NCI-H526 treated with DMSO at 0.1 percent for 48 hours (cell line): ENCODE data around the gene TMEM213.

ENCODE experiments used
- DNase-seq: peaks from one replicate; lab custom pipeline; 2025; lab: John Stamatoyannopoulos, UW

TMEM213 gene

DNA sequence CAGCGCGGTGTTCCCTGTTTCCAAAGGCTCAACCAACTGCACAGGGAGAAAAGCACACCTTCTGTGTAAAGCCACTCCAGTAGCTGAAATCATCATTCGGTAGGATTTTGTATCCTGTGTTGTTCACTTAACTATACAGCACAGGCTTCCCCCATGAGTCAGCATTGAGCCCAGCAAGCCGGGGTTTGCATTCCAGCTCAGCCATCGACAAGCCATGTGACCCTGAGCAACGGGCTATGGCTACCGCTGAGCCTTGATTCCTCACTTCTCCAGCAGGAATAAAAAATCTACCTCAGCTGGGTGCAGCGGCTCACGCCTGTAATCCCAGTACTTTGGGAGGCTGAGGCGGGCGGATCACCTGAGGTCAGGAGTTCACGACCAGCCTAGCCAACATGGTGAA lies 44.3 kb downstream of the TMEM213 start:
- no peak for DNase-seq

DNA sequence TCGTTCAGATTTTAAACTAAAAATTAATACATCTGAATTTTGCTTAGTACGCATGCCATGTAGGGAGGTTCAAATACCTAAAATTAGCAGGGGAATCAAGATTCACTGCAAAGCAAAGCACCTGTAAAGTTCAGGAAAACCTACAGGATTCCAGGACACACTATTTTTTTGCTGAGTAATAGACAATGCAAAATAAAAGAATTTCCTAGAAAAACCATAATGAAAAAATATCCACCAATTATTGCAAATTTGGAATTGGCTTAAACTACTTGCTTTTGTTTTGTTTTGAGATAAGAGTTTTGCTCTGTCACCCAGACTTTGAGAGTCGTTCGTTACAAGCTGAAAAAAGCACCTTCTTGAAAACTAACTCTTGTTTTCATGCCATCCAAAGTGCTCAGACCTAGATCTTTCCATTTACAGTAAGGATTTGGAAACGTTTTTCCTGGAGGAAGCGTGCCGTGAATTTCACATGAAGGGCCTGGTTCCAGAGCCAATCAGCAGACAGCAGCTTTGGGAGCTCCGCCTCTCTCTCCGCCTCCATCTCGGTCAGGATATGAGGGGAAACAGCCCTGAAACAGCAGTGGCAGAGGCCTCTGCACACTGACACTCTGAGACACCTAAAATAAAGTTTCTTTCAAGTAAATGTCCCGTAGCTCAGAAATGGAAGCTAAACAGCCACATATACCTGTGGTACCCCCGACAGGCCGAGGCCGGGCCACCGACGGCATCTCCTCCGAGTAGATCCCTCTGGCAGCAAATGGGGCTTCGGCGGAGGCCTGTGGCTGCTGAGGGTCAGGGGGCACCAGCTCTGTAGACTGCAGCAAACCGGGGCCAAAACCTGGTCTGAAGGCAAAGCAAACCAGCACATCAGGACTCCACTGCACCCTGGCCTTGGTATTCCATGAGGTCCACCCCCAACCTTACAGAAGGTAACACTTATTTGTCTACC lies 46.1 kb downstream of the TMEM213 start:
- no peak for DNase-seq

DNA sequence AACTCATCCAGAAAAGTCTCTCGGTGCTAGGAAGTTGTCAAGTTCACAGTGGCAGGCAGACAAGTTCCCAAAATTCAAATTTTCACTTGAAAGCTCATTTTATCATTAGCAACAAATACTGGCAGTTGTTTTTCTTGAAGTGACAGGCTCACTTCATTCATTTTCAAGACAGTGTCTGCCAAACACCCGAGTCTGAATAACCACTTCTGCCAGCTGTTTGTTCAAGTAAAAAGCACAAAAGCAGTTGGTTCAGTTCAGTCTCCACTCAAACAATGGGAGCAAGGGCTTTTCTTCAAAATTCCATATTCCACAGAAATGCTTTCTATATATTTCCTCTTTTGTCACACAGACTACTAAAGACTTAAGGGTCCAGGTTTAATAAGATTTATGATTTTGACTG lies 47.9 kb downstream of the TMEM213 start:
- no peak for DNase-seq

DNA sequence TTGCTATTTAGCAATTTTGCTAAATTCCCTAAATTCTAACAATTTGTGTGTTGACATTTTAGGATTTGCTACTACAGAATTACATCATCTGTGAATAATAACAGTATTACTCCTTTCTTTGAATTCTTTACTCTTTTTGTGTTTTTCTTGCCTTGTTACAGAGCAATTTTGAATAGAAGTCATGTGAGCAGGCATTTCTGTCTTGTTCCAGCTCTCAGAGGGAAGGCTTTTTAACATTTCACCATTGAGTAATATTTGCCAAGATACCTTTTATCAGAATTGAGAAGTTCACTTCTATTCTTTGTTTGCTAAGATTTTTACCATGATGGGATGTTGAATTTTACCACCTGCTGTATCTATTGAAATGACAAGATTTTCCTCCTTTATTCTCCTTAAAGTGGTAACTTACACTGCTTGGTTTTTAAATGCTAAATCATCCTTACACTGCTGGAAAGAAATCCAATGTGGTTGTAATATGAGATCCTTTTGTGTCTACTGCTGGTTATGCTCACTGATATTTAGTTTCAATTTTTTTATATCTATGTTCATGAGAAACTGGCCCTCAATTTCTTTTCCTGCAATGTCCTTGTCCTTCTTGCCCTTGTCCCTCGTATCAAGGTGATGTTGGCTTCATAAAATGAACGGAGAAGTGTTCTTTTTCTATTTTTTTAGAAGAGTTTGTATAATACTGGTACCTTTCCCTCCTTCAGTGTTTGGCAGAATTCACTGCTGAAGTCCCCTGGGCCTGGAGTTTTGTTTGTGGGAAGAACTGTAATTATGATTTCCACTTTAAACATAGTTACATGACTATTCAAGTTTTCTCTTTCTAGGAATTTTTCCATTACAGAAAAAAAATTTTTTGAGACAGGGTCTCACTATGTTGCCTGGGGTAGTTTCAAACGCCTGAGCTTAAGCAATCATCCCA lies 50.5 kb downstream of the TMEM213 start:
- DNase-seq, result no peak

DNA sequence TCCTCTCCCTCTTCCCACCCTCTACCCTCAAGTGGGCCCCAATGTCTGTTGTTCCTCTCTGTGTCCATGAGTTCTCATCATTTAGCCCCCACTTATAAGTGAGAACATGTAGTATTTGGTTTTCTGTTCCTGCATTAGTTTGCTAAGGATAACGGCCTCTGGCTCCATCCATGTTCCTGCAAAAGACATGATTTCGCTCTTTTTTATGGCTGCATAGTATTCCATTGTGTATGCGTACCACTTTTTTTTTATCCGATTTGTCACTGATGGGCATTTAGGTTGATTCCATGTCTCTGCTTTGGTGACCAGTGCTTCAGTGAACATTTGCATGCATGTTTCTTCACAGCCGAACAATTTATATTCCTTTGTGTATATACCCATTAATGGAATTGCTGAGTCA lies 51.9 kb downstream of the TMEM213 start:
- no peak for DNase-seq

DNA sequence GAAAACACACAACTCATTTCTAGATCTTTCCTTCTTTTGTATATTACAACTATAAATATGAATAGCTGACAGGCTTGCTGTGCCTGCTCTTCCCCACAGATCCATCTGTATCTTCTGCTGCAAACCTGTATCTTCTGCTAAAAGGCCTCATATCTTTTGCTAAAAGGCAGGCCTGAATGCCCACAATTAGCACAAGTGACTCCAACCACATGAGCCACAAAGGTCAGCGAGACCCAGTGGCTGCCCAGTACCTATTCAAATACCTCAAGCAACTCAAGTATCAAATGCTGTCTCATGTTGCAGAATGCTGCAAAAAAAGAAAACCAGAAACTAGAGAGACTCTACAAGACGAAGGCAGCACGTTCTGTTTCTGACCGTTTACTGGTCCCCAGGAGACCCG lies 54.7 kb downstream of the TMEM213 start:
- DNase-seq, result no peak

DNA sequence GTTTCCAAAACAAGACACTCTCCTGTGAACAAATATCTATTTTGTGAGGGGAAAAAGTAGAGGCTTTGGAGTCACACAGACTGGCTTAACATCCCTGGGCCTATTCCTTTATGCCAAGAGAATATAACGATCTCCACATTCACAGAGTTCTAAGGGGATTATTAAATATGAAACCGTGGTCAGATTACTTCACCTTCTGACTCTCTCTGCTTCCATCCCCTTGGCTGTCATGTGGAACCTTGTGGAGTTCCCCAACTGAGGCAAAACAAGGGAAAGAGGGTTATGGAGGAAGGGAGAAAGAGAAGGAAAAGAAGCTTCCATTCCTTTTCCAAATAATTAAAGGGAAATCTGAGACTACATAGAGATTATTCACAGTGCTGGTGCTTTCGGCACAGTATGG lies 55.7 kb downstream of the TMEM213 start:
- DNase-seq, result no peak

DNA sequence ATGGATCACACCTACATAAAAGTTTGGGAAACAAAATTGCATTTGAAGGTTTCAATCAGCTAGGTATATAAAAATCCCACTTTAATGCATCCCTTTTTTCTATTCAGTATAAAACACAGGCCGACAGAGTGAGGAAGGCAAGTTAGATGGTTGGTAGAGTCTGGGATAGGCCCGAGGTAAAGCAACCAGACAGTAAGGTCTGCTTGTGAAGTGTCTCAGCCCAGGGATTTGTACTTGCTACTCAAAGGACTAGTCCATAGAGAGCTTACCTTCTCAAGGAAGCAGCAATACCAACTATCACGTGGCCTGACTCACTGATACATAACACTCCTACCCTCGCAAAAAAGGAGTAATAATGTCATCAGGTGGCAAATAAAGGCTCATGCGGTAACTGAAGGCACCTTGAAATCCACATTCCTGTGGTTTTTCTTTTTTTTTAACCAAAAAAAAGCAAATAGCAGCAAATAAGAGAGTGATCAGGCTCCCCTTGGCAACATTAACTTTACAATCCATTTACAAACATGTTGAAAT lies 56.4 kb downstream of the TMEM213 start:
- no peak for DNase-seq

DNA sequence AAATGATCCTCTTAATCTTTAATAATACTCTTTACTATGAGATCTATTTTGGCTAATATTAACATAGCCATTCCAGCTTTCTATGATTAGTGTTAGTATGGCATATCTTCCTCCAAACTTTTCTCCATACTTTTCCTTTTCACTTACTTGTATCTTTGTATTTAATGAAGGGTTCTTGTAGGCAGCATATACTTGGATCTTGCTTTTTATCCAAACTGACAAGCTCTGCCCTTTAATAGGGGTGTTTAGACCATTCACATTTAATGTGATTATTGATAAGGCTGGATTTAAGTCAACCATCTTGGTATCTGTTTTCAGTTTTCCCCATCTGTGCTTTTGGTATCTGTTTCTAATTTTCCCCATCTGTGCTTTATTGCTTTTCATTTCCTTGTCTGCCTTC lies 59.9 kb downstream of the TMEM213 start:
- DNase-seq, result no peak

DNA sequence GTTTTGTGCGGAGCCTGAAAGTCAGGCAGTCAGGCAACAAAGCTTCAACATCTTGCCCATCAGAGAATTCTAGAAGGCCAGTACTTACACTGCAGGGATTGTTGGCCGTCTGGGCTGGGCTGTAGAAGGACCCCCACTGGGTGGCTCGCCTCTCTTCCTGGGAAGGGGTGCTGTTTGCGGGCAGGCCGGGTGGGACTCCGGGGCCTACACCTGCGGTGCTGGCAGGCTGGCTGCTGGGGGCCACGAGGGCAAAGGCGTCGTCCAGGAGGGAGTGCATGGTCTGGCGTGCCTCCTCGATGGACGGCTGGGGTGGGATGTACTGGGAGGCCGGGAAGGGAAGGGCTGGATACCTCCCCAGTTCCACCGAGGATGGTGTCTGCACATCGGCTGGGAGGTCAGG lies 63.3 kb downstream of the TMEM213 start:
- DNase-seq, result no peak

DNA sequence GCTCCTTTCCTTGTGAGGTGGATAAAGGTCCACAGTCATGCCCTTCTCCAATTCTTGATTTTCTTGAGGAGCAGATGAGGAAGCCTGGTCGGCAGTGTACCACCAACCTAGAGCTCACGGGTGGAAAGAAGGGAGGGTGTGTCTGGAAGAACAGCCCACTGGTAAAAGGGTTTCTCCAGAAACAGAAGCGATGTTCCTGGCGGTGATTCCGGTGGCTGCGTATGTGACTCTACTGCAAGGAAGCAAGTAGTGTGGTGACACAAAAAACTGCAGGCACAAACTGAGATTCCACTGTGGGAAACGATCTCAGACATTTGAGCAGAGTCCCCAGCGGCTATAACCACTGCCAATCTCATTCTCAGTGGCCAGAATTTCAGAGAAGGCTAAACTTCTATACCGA lies 66.1 kb downstream of the TMEM213 start:
- no peak for DNase-seq

DNA sequence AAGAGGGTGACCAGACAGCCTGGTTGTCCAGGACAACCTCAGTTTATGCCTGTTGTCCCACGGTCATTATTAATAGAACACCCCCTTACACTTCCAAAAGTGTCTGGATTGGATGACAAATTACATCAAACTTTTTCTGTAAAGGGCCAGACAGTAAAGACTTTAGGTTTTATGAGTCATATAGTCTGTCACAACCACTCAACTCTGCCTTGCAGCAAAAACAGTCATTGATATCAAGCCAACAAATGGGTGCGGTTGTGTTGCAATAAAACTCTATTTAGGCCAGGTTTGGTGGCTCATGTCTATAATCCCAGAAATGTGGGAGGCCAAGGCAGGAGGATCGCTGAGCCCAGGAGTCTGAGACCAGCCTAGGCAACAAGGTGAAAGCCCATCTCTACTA lies 66.9 kb downstream of the TMEM213 start:
- DNase-seq, result no peak

DNA sequence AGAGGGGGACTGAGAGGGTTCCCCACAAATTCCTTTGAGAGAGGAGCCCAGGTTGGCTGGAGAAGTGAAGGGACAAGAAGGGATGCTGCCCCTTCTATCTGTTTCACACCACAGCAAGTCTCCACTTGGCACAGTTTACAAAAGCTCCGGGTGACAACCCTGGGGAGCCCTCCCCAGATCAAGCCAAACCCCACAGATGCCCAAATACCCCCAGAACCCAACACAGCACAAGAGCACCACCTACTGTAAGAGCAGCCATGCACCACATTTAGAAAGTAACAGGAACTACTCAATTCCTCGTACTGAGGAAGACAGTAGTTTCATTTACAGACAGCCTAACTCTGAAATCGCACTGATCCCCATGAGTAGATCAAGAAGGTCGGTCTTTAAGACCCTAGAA lies 68.0 kb downstream of the TMEM213 start:
- no peak for DNase-seq

DNA sequence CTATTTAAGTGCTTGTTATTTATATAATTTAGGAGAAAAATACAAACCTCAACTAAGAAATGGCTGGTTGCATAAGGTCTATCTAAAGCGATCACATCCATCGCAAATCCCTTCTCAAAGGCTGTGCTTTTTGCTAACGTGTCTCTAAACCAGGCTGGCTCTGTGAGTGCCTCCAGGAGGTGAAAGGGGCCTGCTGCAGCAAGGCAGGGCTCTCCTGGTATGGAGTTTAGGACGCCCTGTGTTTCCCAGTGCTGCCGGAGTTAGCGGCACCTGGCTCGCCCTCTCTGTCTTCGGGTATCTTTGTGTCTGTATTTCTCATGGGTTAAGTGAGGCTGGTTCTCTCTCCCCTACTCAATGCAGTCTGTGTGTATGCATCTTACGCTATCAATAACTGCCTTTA lies 68.6 kb downstream of the TMEM213 start:
- no peak for DNase-seq

DNA sequence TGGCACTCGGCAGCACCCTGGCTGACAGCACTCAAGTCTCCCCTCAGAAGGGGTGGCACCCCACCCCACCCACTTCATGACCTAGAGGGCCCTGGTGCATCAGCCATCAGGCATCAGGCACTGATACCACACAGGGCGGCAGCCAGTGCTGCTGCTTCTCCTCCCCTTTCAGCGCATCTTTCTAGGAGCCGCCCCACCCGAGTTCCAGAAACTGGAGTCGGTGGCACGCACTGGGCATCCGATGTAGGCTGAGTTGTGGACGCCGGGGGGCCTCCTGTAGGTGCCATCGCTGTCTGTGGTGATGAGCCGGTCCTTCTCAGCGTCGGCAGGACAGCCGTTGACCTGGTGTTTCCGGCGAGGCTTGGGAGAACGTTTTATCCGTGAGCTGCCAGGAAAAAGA lies 70.0 kb downstream of the TMEM213 start:
- no peak for DNase-seq

DNA sequence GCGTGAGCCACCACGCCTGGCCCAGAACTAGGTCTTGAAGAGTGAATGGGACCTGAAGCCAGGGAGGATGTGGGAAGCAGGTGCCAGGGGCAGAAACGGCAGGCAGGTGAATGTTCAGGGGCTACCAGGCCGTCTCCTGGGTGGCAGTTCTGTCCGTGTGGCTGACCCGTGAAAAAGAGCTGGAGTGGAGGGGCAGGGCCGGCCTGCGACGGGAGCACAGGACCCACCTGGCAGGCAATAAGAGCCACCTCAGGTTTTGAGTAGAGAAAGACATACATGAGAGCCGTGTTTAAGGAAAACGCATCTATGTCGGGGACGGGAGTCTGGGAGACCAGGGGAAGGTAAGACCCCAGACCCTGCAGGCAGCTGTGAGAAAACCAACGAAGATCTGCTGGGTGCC lies 70.9 kb downstream of the TMEM213 start:
- DNase-seq, result no peak

DNA sequence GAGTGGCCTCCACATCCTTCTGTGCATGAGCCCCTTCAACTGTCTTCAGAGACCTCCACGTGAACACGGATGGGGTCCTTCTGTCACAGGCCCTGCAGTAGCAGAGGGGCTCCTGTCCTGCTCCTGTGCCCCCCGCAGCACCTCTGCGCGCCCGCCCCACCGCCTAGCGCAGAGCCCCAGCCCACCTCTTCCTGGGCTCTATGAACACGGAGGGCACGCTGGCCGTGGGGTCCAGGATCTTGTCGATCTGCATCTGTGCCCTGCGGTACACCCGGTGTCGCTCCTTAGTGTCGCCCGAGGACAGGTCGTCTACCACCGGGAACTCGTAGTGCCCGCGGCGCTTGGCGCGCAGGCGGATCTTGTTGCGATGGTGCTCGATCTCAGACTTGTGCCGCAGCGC lies 71.6 kb downstream of the TMEM213 start:
- no peak for DNase-seq

DNA sequence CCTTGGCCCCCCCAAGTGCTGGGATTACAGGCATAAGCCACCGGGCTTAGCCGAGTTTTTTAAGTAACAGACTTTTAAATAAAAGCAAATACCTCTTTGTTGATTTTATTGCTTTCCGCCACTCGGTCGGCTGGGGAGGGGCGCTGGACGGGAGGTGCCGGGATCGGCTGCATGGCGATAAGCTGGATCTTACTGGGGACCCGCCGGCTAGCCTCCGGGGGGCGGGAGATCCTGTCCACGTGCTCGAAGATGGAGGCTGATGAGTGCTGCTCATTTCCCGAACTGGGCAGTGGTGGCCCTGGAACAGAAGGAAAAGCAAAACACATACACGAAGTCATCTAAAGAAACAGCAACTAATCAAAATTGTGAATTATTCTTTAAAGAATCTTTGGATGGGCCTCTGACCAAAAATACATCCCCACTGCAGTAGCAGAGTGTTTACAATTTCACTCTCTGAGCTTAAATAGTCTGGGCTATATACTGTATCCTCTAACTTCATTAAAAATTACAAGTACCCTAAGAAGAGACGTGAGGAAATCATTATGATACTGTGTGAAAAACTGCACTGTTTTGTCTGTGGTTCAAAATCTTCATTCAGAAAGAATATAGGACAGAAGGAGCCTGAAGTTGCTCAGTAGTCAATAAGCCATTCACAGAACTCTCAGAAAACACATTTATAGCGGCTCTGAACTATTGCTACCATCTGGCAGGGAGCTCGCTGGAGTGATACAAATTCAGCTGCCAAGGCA lies 73.4 kb downstream of the TMEM213 start:
- DNase-seq, result no peak

DNA sequence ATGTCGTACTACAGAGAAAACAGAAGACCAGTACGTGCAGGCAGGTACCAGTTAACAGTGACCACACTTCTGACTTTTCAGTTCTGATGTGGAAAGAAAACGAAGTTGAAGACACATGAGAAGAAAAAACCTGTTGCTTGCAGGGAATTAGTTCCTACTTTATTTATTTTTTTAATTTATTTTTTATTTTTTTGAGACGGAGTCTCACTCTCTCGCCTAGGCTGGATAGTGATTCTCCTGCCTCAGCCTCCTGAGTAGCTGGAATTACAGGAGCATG lies 74.0 kb downstream of the TMEM213 start:
- no peak for DNase-seq

DNA sequence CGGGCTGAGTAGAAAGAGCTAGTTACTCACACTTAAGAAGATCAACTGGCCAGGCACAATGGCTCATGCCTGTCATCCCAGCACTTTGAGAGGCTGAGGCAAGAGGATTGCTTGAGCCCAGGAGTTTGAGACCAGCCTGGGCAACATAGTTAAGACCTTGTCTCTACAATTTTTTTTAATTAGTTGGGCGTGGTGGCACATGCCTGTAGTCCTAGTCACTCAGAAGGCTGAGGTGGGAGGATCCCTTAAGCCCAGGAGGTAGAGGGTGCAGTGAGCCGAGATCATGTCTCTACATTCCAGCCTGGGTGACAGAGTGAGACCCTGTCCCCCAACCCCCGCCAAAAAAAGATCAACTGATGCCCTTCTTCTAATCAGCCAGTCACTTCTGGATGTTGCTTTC lies 74.8 kb downstream of the TMEM213 start:
- no peak for DNase-seq

DNA sequence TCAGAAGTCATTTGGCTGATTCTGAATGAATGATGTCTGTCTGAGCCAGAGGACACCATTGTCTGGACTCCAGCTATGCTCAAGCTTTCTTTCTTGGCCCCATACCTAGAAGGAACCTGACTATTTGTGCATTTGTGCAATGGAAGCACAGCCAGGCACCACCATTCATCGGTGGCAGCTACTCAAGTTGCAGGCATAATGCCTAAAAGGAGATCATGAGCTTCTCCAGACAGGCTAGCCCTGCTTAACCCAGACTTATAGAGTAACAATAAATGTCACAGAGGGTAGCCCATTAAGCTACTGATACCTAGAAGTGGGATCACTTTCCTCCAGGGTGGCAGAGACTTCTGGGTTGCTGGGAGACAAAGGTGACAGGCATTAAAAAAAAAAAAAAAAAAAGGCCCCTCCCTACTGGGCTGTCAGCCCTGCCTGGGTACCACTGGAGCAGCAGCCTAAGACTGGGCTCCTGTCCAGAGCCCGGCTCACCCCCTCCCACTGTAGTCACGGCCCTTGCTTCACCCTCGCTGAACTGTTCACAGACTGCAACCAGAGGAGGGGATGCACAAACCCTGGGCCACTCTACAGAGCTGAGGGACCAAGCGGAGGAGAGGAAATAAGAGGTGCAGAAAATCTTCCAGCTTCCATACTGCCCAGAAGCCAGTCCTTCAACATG lies 75.6 kb downstream of the TMEM213 start:
- no peak for DNase-seq

DNA sequence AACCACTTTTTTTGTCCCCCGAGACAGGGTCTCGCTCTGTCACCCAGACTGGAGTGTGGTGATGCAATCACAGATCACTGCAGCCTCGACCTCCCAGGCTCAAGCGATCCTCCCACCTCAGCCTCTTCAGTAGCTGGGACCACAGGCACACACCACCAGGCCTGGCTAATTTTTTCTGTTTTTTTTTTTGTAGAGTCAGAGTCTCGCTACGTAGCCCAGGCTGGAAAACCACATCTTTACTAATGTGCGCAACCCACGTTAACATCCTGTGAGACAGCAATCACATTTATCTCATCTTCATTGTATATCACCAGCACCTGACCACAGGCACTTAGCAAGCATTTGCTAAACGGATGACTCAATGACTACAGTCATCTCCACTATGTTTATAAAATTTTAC lies 78.0 kb downstream of the TMEM213 start:
- DNase-seq, result no peak
